HG02885 (cell line): Measurements from ENCODE around the gene MLIP.

Source experiments
- ATAC-seq: cut with Tn5 transposase; IDR thresholded peaks from one replicate; pipeline ENCODE4 v1.9.1; 2021; ENCODE audit warnings: mild to moderate bottlenecking; ENCODE audit not compliant: unreplicated experiment, poor library complexity

The MLIP gene

GRCh38 chr6:54264581-54265272 is 153.5 kb downstream of the MLIP start:
- ATAC-seq = no peak

GRCh38 chr6:54266400-54266923 is 155.2 kb downstream of the MLIP start:
- no peak for ATAC-seq

- ATAC-seq = peak; percentile 51
These were observed 156.6 kb downstream of the MLIP start for GRCh38 chr6:54267798-54268197.

GRCh38 chr6:54273214-54273820 is 162.1 kb downstream of the MLIP start:
- ATAC-seq = no peak

GRCh38 chr6:54274383-54274782 is 163.1 kb downstream of the MLIP start:
- no peak for ATAC-seq

- no peak for ATAC-seq
These were observed 170.9 kb downstream of the MLIP start for GRCh38 chr6:54282186-54282585.

GRCh38 chr6:54284161-54284860 is 173.1 kb downstream of the MLIP start:
- no peak for ATAC-seq

- ATAC-seq = no peak
These were observed 174.4 kb downstream of the MLIP start for GRCh38 chr6:54285595-54285994.

GRCh38 chr6:54286141-54286540 is 174.9 kb downstream of the MLIP start:
- no peak for ATAC-seq

GRCh38 chr6:54288474-54288873 is 177.2 kb downstream of the MLIP start:
- ATAC-seq = no peak

GRCh38 chr6:54289426-54289825 is 178.2 kb downstream of the MLIP start:
- no peak for ATAC-seq

GRCh38 chr6:54291146-54291545 is 179.9 kb downstream of the MLIP start:
- peak; percentile 58 for ATAC-seq

- ATAC-seq = peak; percentile 83
These were observed 180.5 kb downstream of the MLIP start for GRCh38 chr6:54291738-54292137.

- no peak for ATAC-seq
These were observed 183.8 kb downstream of the MLIP start for GRCh38 chr6:54294965-54295532.

- no peak for ATAC-seq
These were observed 188.5 kb downstream of the MLIP start for GRCh38 chr6:54299542-54300269.

GRCh38 chr6:54301770-54302169 is 190.5 kb downstream of the MLIP start:
- no peak for ATAC-seq

- ATAC-seq = no peak
These were observed 196.2 kb downstream of the MLIP start for GRCh38 chr6:54307439-54307910.

- ATAC-seq = no peak
These were observed 197.2 kb downstream of the MLIP start, which contains the start of gene TINAG for GRCh38 chr6:54308289-54308985. TINAG (plus strand) TSS chr6:54308441; CDS start chr6:54308551, 110 bp downstream.

GRCh38 chr6:54308986-54309315 is 197.7 kb downstream of the MLIP start:
- no peak for ATAC-seq
